HG02678 (cell line): ENCODE data around the gene ANKRD49.

Experiments used
- ATAC-seq: cut with Tn5 transposase; IDR thresholded peaks from one replicate; pipeline ENCODE4 v1.9.1; 2021; ENCODE audit warnings: mild to moderate bottlenecking, moderate library complexity; ENCODE audit not compliant: unreplicated experiment

Gene ANKRD49

DNA sequence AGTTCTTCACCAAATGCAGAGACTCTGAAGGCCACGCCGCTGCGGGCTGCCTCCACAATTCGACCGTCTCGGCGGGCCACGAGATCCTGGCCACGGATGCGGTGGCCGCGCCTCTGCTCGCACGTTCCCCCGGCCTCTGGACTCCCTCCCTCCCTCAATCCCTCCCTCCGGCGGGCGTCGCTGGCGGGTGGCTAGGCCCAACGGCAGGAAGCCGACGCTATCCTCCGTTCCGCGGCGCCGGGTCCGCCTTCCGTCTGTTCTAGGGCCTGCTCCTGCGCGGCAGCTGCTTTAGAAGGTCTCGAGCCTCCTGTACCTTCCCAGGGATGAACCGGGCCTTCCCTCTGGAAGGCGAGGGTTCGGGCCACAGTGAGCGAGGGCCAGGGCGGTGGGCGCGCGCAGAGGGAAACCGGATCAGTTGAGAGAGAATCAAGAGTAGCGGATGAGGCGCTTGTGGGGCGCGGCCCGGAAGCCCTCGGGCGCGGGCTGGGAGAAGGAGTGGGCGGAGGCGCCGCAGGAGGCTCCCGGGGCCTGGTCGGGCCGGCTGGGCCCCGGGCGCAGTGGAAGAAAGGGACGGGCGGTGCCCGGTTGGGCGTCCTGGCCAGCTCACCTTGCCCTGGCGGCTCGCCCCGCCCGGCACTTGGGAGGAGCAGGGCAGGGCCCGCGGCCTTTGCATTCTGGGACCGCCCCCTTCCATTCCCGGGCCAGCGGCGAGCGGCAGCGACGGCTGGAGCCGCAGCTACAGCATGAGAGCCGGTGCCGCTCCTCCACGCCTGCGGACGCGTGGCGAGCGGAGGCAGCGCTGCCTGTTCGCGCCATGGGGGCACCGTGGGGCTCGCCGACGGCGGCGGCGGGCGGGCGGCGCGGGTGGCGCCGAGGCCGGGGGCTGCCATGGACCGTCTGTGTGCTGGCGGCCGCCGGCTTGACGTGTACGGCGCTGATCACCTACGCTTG is 50.2 kb downstream of the ANKRD49 start, which contains the start of gene FUT4:
Gene FUT4, plus strand, starts transcription at position 227 of the 951 bp plus-strand sequence. Its CDS starts 213 bp downstream, at position 440.
- ATAC-seq: peak; percentile 82

GRCh38 chr11:94544646-94545263 is 51.0 kb downstream of the ANKRD49 start:
- ATAC-seq: peak; percentile 3

GRCh38 chr11:94545264-94546161 is 51.7 kb downstream of the ANKRD49 start:
- no peak for ATAC-seq

DNA sequence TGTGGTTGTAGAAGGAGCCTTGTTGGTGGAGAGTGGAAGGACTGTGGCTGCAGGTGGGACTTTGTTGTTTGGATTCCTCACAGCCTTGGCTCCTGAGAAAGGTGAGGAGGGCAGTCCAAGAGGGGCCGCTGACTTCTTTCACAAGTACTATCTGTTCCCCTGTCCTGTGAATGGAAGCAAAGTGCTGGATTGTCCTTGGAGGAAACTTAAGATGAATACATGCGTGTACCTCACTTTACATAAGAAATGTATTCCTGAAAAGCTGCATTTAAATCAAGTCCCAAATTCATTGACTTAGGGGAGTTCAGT is 52.3 kb downstream of the ANKRD49 start:
- no peak for ATAC-seq

DNA sequence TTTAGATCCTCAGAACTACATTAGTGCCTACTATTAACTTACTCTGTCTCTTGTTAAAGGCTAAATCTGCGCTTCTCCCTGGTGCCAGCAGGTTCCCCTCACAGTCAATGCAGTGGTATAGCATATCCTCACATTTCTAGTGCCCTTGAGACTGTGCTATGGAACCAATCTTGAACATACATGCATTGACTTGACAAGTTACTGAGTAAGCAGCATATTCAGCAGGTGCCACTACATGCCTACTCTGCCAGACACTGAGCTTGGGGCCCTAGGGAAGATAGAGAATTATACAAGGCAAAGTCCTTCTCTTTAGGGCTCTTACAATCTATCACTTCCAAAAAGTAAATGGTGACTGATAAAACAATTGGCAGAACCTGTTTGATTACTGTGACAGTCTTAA is 53.1 kb downstream of the ANKRD49 start:
- no peak for ATAC-seq

- ATAC-seq: no peak
Observed at GRCh38 chr11:94549146-94549545, 55.4 kb downstream of the ANKRD49 start.
